Spleen (tissue), 11 donors: Measurements from ENCODE around the gene NT5DC2. TPM values are rescaled to one million over a fixed set of nuclear protein-coding genes. Genes with fewer than 3 reads are reported as not detected.

ENCODE experiments used
- DNase-seq: peaks from one replicate; pipeline ENCODE4 v3.0.0-alpha.2; 2020
- H3K27ac ChIP-seq, 8 donors: fragments of 200-600 bp; sonication (generic) in 7 of 8; 1 replicate in 4 of 8; 2 replicates in 4 of 8; pipeline versions ENCODE4 v1.5.0 to v1.8.0; 2016 to 2021; ENCODE audit warnings: inconsistent platforms in 4 of 8, mild to moderate bottlenecking in 4 of 8, moderate library complexity in 1 of 8
- H3K27me3 ChIP-seq, 7 donors: fragments of 200-600 bp; sonication (generic) in 6 of 7; replicated peaks in 1 of 7; 1 replicate in 4 of 7; 2 replicates in 3 of 7; pipeline versions ENCODE4 v1.5.0 to v1.8.0; 2016 to 2021; ENCODE audit warnings: inconsistent platforms in 3 of 7, mild to moderate bottlenecking in 1 of 7
- H3K36me3 ChIP-seq, 6 donors: fragments of 200-600 bp; sonication (generic) in 5 of 6; 1 replicate in 4 of 6; 2 replicates in 2 of 6; pipeline versions ENCODE4 v1.5.0 to v1.8.0; 2016 to 2021; ENCODE audit warnings: inconsistent platforms in 2 of 6
- H3K4me1 ChIP-seq, 6 donors: fragments of 200-600 bp; sonication (generic) in 5 of 6; 1 replicate in 3 of 6; 2 replicates in 3 of 6; pipeline versions ENCODE4 v1.5.0 to v1.8.0; 2016 to 2021; ENCODE audit warnings: inconsistent platforms in 3 of 6
- H3K4me3 ChIP-seq, 8 donors: fragments of 200-600 bp; sonication (generic) in 7 of 8; 1 replicate in 4 of 8; 2 replicates in 4 of 8; pipeline versions ENCODE4 v1.5.0 to v1.8.0; 2016 to 2021; ENCODE audit warnings: inconsistent platforms in 4 of 8, mild to moderate bottlenecking in 4 of 8, moderate library complexity in 2 of 8
- H3K9me3 ChIP-seq, 8 donors: fragments of 200-600 bp; sonication (generic) in 7 of 8; 1 replicate in 4 of 8; 2 replicates in 4 of 8; pipeline versions ENCODE4 v1.5.0 to v1.8.0; 2016 to 2021; ENCODE audit warnings: inconsistent platforms in 4 of 8
- CTCF ChIP-seq, 11 experiments: fragments of 200-600 bp in 7 of 11; fragments of 450-650 bp in 4 of 11; sonication (generic) in 4 of 11; IDR thresholded peaks in 8 of 11; conservative IDR thresholded peaks in 3 of 11; 1 replicate in 7 of 11; 2 replicates in 4 of 11; pipeline versions ENCODE4 v1.4.0 to v1.8.0; 2016 to 2021; ENCODE audit warnings: antibody characterized with exemption in 11 of 11, inconsistent platforms in 4 of 11, mild to moderate bottlenecking in 1 of 11
- POLR2A ChIP-seq, 3 donors: fragments of 450-650 bp; IDR thresholded peaks; one replicate each; pipeline ENCODE4 v1.5.1; 2017; ENCODE audit warnings: antibody characterized with exemption in 3 of 3, mild to moderate bottlenecking in 1 of 3
- POLR2AphosphoS5 ChIP-seq, 3 donors: sonication (generic); formaldehyde crosslinking; IDR thresholded peaks; one replicate each; pipeline ENCODE4 v1.5.1; 2017; ENCODE audit warnings: antibody characterized with exemption in 3 of 3
- WGBS, 5 donors: extraction: QIAGEN DNeasy Blood & Tissue Kit in 3 of 5; methylation state at CpG; one replicate each; pipeline versions ENCODE4 v1.1.5 to v1.1.7; 2013 to 2018; 5-methylcytosine and 5-hydroxymethylcytosine counted together
- intact Hi-C: fragments of 100-400 bp; cut with DNase I; formaldehyde crosslinking; loops from one replicate; pipeline ENCODE4 v1.15.0; 2023; ENCODE audit warnings: low total_unique reads
- polyA plus RNA-seq, 3 donors: library from polyadenylated mRNA; stranded (reverse); fragments of 200-250 nt; gene quantifications; one replicate each; pipeline ENCODE4 v1.2.1, GENCODE V29; 2013
- total RNA-seq, 7 donors: library from RNA; depleted of rRNA in 3 of 7; stranded (reverse); fragments of >200 nt in 3 of 7; fragmentation: NEBNext Ultra II Directional in 4 of 7; extraction: Animal tissue kit (Norgen Biotek cat#: 25700) in 4 of 7; gene quantifications; one replicate each; pipeline versions ENCODE4 v1.1.0 to v1.2.1, GENCODE V29; 2016 to 2021
- donor health status: healthy with polysubstance abuse.
- donor health status: DM: no; HTN: no; CAD: no; lungs with moderate emphysema.
- donor health status: DM: no; HTN: no; CAD: no.
- donor health status: Bipolar disorder and iron deficiency.
- donor health status: healthy.
- donor health status: DM: no; HTN: no; CAD: no.
- donor health status: DM: yes; HTN: yes; CAD: no.

NT5DC2 gene
- total and polyA plus RNA-seq, 10 donors = 7.8 to 26.0 (median 11.3) TPM

- peaks cover 0 to 73% (median 20%) of the 10 kb centered on the region in 6 donors for H3K36me3 ChIP-seq
- H3K27ac ChIP-seq = peak overlapping the region; percentile 2 to 68 (median 51)
- peak; percentile 57 for DNase-seq
Measured at GRCh38 chr3:52525680-52526561, 7.7 kb downstream of the NT5DC2 start.

GRCh38 chr3:52524752-52525679 lies 8.6 kb downstream of the NT5DC2 start:
- H3K27me3 ChIP-seq = no peaks in the 10 kb centered on the region
- peak overlapping the region; percentile 2 to 68 (median 51) for H3K27ac ChIP-seq
- peaks cover 0 to 82% (median 28%) of the 10 kb centered on the region in 6 donors for H3K36me3 ChIP-seq
- H3K9me3 ChIP-seq = no peaks in the 10 kb centered on the region
- peak; percentile 74 for DNase-seq
- TF ChIP-seq POLR2A (IDR thresholded peaks at IDR 0.05) (no peak), POLR2AphosphoS5 (IDR thresholded peaks at IDR 0.05) (peak; percentile 40 to 74 (median 44))
- H3K4me3 ChIP-seq = no peak overlapping the region
- intact Hi-C loops = no loop called here
- WGBS, 5 donors = 62 to 82% (median 64%) methylated on average over 13 to 34 of the region's 34 CpGs
- H3K4me1 ChIP-seq = peaks cover 10 to 73% (median 33%) of the 10 kb centered on the region in 6 donors

More at GRCh38 chr3:52525680-52526561, 7.7 kb downstream of the NT5DC2 start:
- Histone ChIP-seq H3K27me3 (no peaks in the 10 kb centered on the region), H3K9me3 (no peaks in the 10 kb centered on the region), H3K4me3 (no peak overlapping the region), H3K4me1 (peaks cover 10 to 77% (median 35%) of the 10 kb centered on the region in 6 donors)
- 71 to 87% (median 81%) methylated on average over 9 of the region's 9 CpGs for WGBS, 5 donors
- intact Hi-C loops = no loop called here
- no peak for TF ChIP-seq CTCF (IDR thresholded peaks at IDR 0.05 in 8 of 11, conservative IDR thresholded peaks at IDR 0.05 in 3 of 11)
- peak in 2 of 3 donors; percentile 4 to 60 for TF ChIP-seq POLR2AphosphoS5 (IDR thresholded peaks at IDR 0.05)
- no peak for TF ChIP-seq POLR2A (IDR thresholded peaks at IDR 0.05)

- peak; percentile 55 for DNase-seq
- Histone ChIP-seq H3K4me3 (no peak overlapping the region), H3K27ac (peak overlapping the region in 7 of 8 donors; percentile 2 to 68 (median 58)), H3K27me3 (no peaks in the 10 kb centered on the region), H3K36me3 (peaks cover 0 to 89% (median 33%) of the 10 kb centered on the region in 6 donors), H3K9me3 (no peaks in the 10 kb centered on the region), H3K4me1 (peaks cover 10 to 68% (median 33%) of the 10 kb centered on the region in 6 donors)
- 89 to 93% (median 92%) methylated on average over 17 to 18 of the region's 18 CpGs for WGBS, 5 donors
- intact Hi-C loops = no loop called here
- no peak for TF ChIP-seq CTCF (IDR thresholded peaks at IDR 0.05 in 8 of 11, conservative IDR thresholded peaks at IDR 0.05 in 3 of 11)
Measured at GRCh38 chr3:52524258-52524751, 9.4 kb downstream of the NT5DC2 start.
